MM.1S (cell line): ENCODE measurements around the gene FAM219A.

Experiments
- DNase-seq: peaks from one replicate; pipeline ENCODE4 v3.0.0-alpha.2; 2015
- H2AFZ ChIP-seq: fragments of 300-600 bp; sonication (generic); 2 replicates; pipeline ENCODE4 v1.6.0; 2016; ENCODE audit warnings: antibody characterized with exemption, low read length
- H3F3A ChIP-seq: fragments of 300-600 bp; sonication (generic); 2 replicates; pipeline ENCODE4 v1.6.1; 2016; ENCODE audit warnings: mild to moderate bottlenecking, antibody characterized with exemption, low read length, moderate library complexity, mixed read lengths; ENCODE audit not compliant: insufficient read depth
- H3K27ac ChIP-seq: fragments of 300-600 bp; sonication (generic); 2 replicates; pipeline ENCODE4 v1.5.1; 2016; ENCODE audit warnings: mild to moderate bottlenecking, low read length
- H3K27me3 ChIP-seq: fragments of 300-600 bp; sonication (generic); replicated peaks from 2 replicates; pipeline ENCODE4 v1.6.0; 2016; ENCODE audit warnings: low read length; ENCODE audit not compliant: insufficient read depth
- H3K36me3 ChIP-seq: fragments of 300-600 bp; sonication (generic); replicated peaks from 2 replicates; pipeline ENCODE4 v1.6.1; 2016; ENCODE audit warnings: mild to moderate bottlenecking, low read length, mixed read lengths; ENCODE audit not compliant: insufficient read depth
- H3K4me1 ChIP-seq: fragments of 300-600 bp; sonication (generic); 2 replicates; pipeline ENCODE4 v1.6.1; 2016; ENCODE audit warnings: low read length, mixed read lengths
- H3K4me2 ChIP-seq: fragments of 300-600 bp; sonication (generic); 2 replicates; pipeline ENCODE4 v1.6.0; 2016; ENCODE audit warnings: low read depth, low read length
- H3K4me3 ChIP-seq: fragments of 300-600 bp; sonication (generic); 2 replicates; pipeline ENCODE4 v1.5.1; 2016; ENCODE audit warnings: low read length, mixed read lengths
- H3K79me2 ChIP-seq: fragments of 300-600 bp; sonication (generic); 2 replicates; pipeline ENCODE4 v1.6.1; 2016; ENCODE audit warnings: mixed run types, low read length, mixed read lengths
- H3K9ac ChIP-seq: fragments of 300-600 bp; sonication (generic); 2 replicates; pipeline ENCODE4 v1.6.1; 2016; ENCODE audit warnings: low read length, mixed read lengths
- H3K9me2 ChIP-seq: fragments of 300-600 bp; sonication (generic); replicated peaks from 2 replicates; pipeline ENCODE4 v1.6.1; 2016; ENCODE audit warnings: mild to moderate bottlenecking, low read length, mixed read lengths; ENCODE audit not compliant: insufficient read depth
- H3K9me3 ChIP-seq: fragments of 300-600 bp; sonication (generic); replicated peaks from 2 replicates; pipeline ENCODE4 v1.6.1; 2016; ENCODE audit warnings: mild to moderate bottlenecking, low read length, mixed read lengths; ENCODE audit not compliant: insufficient read depth
- H4K20me1 ChIP-seq: fragments of 300-600 bp; sonication (generic); 2 replicates; pipeline ENCODE4 v1.6.1; 2016; ENCODE audit warnings: mild to moderate bottlenecking, low read length, moderate library complexity, mixed read lengths; ENCODE audit not compliant: insufficient read depth
- EZH2 ChIP-seq: fragments of 300-600 bp; sonication (generic); optimal IDR thresholded peaks from 2 replicates; pipeline ENCODE3; 2017; ENCODE audit warnings: low read depth, mild to moderate bottlenecking, antibody characterized with exemption, low read length, mixed read lengths
- EZH2phosphoT487 ChIP-seq: fragments of 300-600 bp; sonication (generic); IDR thresholded peaks from 2 replicates; pipeline ENCODE4 v1.6.1; 2018; ENCODE audit warnings: antibody characterized with exemption, low read length
- TF ChIP-seq, protein P1 (sequence below): fragments of 300-600 bp; sonication (generic); IDR thresholded peaks from 2 replicates; pipeline ENCODE4 v1.5.1; 2016; ENCODE audit warnings: antibody characterized with exemption, low read length, mixed read lengths

Gene FAM219A

DNA sequence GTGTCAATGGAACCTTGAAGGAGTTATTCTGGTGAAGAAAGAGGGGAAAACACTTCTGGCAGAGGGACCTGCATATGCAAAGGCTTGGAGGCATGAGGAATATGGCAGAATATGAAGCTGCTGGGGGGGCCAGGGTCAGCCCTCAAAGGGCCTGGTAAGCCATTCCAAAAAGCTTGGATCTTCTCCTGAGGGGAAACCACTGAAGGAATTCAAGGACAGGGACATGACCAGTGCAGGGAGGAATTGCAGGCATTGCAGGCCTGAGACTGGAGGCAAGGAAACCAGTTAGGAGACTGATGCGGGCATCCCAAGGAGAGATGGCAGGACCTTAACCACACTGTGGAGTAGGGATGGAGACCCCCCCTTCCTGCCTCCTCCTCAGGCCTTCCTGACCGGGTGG, 43.0 kb upstream of the FAM219A start:
- no peak overlapping the region for H2AFZ ChIP-seq
- H3K4me2 ChIP-seq = no peak overlapping the region
- TF ChIP-seq EZH2phosphoT487 (no peak), EZH2 (no peak)
- TF ChIP-seq, protein P1, sequence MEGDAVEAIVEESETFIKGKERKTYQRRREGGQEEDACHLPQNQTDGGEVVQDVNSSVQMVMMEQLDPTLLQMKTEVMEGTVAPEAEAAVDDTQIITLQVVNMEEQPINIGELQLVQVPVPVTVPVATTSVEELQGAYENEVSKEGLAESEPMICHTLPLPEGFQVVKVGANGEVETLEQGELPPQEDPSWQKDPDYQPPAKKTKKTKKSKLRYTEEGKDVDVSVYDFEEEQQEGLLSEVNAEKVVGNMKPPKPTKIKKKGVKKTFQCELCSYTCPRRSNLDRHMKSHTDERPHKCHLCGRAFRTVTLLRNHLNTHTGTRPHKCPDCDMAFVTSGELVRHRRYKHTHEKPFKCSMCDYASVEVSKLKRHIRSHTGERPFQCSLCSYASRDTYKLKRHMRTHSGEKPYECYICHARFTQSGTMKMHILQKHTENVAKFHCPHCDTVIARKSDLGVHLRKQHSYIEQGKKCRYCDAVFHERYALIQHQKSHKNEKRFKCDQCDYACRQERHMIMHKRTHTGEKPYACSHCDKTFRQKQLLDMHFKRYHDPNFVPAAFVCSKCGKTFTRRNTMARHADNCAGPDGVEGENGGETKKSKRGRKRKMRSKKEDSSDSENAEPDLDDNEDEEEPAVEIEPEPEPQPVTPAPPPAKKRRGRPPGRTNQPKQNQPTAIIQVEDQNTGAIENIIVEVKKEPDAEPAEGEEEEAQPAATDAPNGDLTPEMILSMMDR = no peak
- no peaks in the 10 kb centered on the region for H3K4me1 ChIP-seq
- no peaks in the 10 kb centered on the region for H4K20me1 ChIP-seq
- H3K36me3 ChIP-seq = no peaks in the 10 kb centered on the region
- no peak overlapping the region for H3K4me3 ChIP-seq
- DNase-seq = no peak
- peaks cover 18% of the 10 kb centered on the region for H3K27me3 ChIP-seq
- no peaks in the 10 kb centered on the region for H3F3A ChIP-seq
- no peak overlapping the region for H3K9ac ChIP-seq
- no peaks in the 10 kb centered on the region for H3K79me2 ChIP-seq
- no peaks in the 10 kb centered on the region for H3K9me3 ChIP-seq
- H3K27ac ChIP-seq = no peak overlapping the region
- H3K9me2 ChIP-seq = no peaks in the 10 kb centered on the region

- H3K27me3 ChIP-seq = peaks cover 18% of the 10 kb centered on the region
Measured at GRCh38 chr9:34500623-34501267, 42.4 kb upstream of the FAM219A start.

DNA sequence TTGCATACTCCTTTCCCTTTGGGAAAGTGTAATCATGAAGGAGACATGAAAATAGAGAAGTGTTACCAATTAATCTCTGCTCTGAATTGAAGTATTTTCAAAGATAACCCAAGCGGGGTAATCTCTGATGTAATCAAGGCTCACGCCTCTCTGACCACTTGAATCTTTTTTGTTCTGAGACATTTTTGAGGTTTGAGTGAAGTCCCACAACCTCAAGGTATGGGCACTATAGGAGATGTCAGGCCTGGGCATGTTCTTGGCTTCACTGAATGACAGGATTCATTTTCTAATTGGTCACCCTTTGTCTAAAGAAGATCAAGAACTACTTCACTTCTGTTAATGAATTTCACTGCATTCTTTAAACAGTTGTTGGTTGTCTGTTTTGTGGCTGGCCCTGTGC, 40.7 kb upstream of the FAM219A start:
- Histone ChIP-seq H3K79me2 (no peaks in the 10 kb centered on the region), H2AFZ (no peak overlapping the region), H3F3A (no peaks in the 10 kb centered on the region), H3K9ac (no peak overlapping the region), H4K20me1 (no peaks in the 10 kb centered on the region), H3K27me3 (peaks cover 11% of the 10 kb centered on the region), H3K4me1 (no peaks in the 10 kb centered on the region), H3K4me2 (no peak overlapping the region), H3K9me3 (no peaks in the 10 kb centered on the region), H3K27ac (no peak overlapping the region), H3K9me2 (no peaks in the 10 kb centered on the region), H3K4me3 (no peak overlapping the region), H3K36me3 (no peaks in the 10 kb centered on the region)
- TF ChIP-seq EZH2 (no peak), EZH2phosphoT487 (no peak)
- TF ChIP-seq, protein P1 = no peak
- DNase-seq = no peak

More at GRCh38 chr9:34500623-34501267, 42.4 kb upstream of the FAM219A start:
- no peaks in the 10 kb centered on the region for H4K20me1 ChIP-seq
- no peaks in the 10 kb centered on the region for H3K4me1 ChIP-seq
- no peak overlapping the region for H3K4me2 ChIP-seq
- H3K4me3 ChIP-seq = no peak overlapping the region
- no peaks in the 10 kb centered on the region for H3K36me3 ChIP-seq
- no peak overlapping the region for H3K27ac ChIP-seq
- no peaks in the 10 kb centered on the region for H3K9me2 ChIP-seq
- no peaks in the 10 kb centered on the region for H3F3A ChIP-seq
- no peaks in the 10 kb centered on the region for H3K79me2 ChIP-seq
- no peak overlapping the region for H3K9ac ChIP-seq
- H3K9me3 ChIP-seq = no peaks in the 10 kb centered on the region
- no peak overlapping the region for H2AFZ ChIP-seq
- DNase-seq = peak; percentile 56
- TF ChIP-seq, protein P1 = peak; percentile 97
- TF ChIP-seq EZH2 = no peak
